ENCODE measurements around the gene LRRC18. TPM values are rescaled to one million over a fixed set of nuclear protein-coding genes. Genes with fewer than 3 reads are reported as not detected.

Gene LRRC18
- total and polyA plus RNA-seq, 2 donors (not counting 3 experiments of a cell fraction or from before 2014, with no cell fraction given), result not detected

DNA sequence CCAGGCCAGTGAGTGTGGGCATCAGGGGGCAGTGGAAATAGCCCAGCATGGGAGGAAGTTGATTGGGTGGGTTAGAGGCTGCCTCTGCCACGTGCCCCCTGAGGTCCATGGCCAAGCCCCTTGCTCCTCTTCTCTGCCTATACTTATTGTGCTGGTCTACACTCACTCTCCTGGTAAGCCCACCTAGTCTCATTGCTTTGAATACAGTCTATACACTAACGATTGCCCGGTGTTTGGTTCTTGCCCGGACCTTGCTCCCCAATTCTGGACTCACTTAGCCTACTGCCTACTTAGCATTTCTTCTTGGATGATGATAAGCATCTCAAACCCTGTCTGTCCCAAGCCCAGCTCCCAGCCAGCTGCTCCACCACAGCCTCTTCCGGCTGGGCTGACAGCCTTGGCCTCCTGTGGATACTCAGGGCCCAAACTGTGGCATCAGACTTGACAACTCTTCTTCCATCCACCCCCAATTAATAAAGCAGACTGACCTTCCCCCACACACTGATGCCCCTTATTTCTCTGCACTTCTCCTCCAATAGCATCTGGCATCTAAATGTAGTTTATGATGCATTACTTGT is 10.1 kb downstream of the LRRC18 start:
- H3K4me3 ChIP-seq (replicated peaks in 1 of 3; ENCODE audit: insufficient read depth in 1 of 3, low read depth in 1 of 3, low read length in 3 of 3), result no peak overlapping the region
- H3K79me2 ChIP-seq (ENCODE audit: control insufficient read depth, insufficient read depth, low read length), result no peaks in the 10 kb centered on the region
- no peak overlapping the region for H3K27ac ChIP-seq (ENCODE audit: insufficient read depth, low read depth, low read length)
- no TSS peak for BruUV-seq (replicated peaks)
- H2AFZ ChIP-seq (ENCODE audit: low read depth, low read length), result no peak overlapping the region
- no peaks in the 10 kb centered on the region for H3K27me3 ChIP-seq (ENCODE audit: control insufficient read depth in 2 of 2, insufficient read depth in 2 of 2, low read length in 2 of 2)
- H3K9me1 ChIP-seq (replicated peaks; ENCODE audit: control insufficient read depth, extremely low read depth, insufficient read depth, low read length), result no peaks in the 10 kb centered on the region
- no peak overlapping the region for H3K4me2 ChIP-seq (ENCODE audit: insufficient read depth, low read length)
- no peak overlapping the region for H3K9ac ChIP-seq (replicated peaks; ENCODE audit: extremely low read depth, insufficient read depth, low read length)
- ChIA-PET CTCF (no interaction called here), POLR2A (no interaction called here)
- FAIRE-seq, result no peak
- dilution Hi-C loops (cut with MboI; ENCODE audit: extremely low pct_ligation_motif_present, low sequenced_read_pairs) (no loop called here), intact Hi-C loops (cut with micrococcal nuclease) (no loop called here)
- no peaks in the 10 kb centered on the region for H4K20me1 ChIP-seq (replicated peaks; ENCODE audit: control insufficient read depth, extremely low read depth, insufficient read depth, low read length)
- TF ChIP-seq EZH2 (IDR thresholded peaks at IDR 0.05; ENCODE audit: borderline replicate concordance, low read depth, low read length, severe bottlenecking) (no peak), FOS (IDR thresholded peaks at IDR 0.05; ENCODE audit: borderline replicate concordance, insufficient read depth, low read length) (no peak), POLR2A (IDR thresholded peaks at IDR 0.05; ENCODE audit: low read depth, low read length) (no peak), MYC (IDR thresholded peaks at IDR 0.05; ENCODE audit: low read depth, low read length) (no peak), POLR2AphosphoS5 (IDR thresholded peaks at IDR 0.05; ENCODE audit: insufficient read depth, low read depth, low read length) (no peak), GATA2 (IDR thresholded peaks at IDR 0.05; ENCODE audit: insufficient read depth, insufficient read length, low read depth, low read length) (no peak)
- TF ChIP-seq, protein P1, sequence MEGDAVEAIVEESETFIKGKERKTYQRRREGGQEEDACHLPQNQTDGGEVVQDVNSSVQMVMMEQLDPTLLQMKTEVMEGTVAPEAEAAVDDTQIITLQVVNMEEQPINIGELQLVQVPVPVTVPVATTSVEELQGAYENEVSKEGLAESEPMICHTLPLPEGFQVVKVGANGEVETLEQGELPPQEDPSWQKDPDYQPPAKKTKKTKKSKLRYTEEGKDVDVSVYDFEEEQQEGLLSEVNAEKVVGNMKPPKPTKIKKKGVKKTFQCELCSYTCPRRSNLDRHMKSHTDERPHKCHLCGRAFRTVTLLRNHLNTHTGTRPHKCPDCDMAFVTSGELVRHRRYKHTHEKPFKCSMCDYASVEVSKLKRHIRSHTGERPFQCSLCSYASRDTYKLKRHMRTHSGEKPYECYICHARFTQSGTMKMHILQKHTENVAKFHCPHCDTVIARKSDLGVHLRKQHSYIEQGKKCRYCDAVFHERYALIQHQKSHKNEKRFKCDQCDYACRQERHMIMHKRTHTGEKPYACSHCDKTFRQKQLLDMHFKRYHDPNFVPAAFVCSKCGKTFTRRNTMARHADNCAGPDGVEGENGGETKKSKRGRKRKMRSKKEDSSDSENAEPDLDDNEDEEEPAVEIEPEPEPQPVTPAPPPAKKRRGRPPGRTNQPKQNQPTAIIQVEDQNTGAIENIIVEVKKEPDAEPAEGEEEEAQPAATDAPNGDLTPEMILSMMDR (IDR thresholded peaks at IDR 0.05; ENCODE audit: extremely low read depth in 1 of 2, insufficient read depth in 1 of 2, low read depth in 1 of 2, low read length in 2 of 2), result no peak
- TF ChIP-seq, protein P2, sequence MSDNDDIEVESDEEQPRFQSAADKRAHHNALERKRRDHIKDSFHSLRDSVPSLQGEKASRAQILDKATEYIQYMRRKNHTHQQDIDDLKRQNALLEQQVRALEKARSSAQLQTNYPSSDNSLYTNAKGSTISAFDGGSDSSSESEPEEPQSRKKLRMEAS (IDR thresholded peaks at IDR 0.05; ENCODE audit: insufficient read depth, insufficient read length), result no peak
- H3K4me1 ChIP-seq (ENCODE audit: control insufficient read depth, extremely low read depth, insufficient read depth, low read length), result no peaks in the 10 kb centered on the region
- H3K9me3 ChIP-seq (replicated peaks; ENCODE audit: control insufficient read depth, insufficient read depth, low read length), result no peaks in the 10 kb centered on the region
- DNase-seq (ENCODE audit: low read depth, low spot score), result no peak
- H3K36me3 ChIP-seq (ENCODE audit: control insufficient read depth in 2 of 2, extremely low read depth in 1 of 2, insufficient read depth in 2 of 2, low read length in 2 of 2), result no peaks in the 10 kb centered on the region
